HG02759 (cell line): ENCODE results near the gene KNOP1.
A peak's percentile ranks its signal among the peaks of the same experiment; 100 is the strongest.

Experiments used
- ATAC-seq: cut with Tn5 transposase; IDR thresholded peaks from one replicate; pipeline ENCODE4 v1.9.1; 2021; ENCODE audit warnings: mild to moderate bottlenecking, moderate library complexity; ENCODE audit not compliant: unreplicated experiment

KNOP1 gene

GRCh38 chr16:19717741-19718623, at the start of gene KNOP1, which contains the start of gene IQCK:
TSS of gene KNOP1 (minus strand) at chr16:19718227. CDS start at chr16:19715035, 3,192 bp downstream.
TSS of gene IQCK (plus strand) at chr16:19718271. CDS start at chr16:19718307, 36 bp downstream.
- ATAC-seq, result peak; percentile 98

- ATAC-seq, result no peak
These were observed 49.5 kb upstream of the KNOP1 start for GRCh38 chr16:19767497-19767896.

- ATAC-seq, result no peak
These were observed 49.0 kb upstream of the KNOP1 start for GRCh38 chr16:19766988-19767387.

- ATAC-seq, result no peak
These were observed 48.5 kb upstream of the KNOP1 start for GRCh38 chr16:19766554-19766884.

- no peak for ATAC-seq
These were observed 48.0 kb upstream of the KNOP1 start for GRCh38 chr16:19765860-19766553.

GRCh38 chr16:19760356-19761060, 42.5 kb upstream of the KNOP1 start:
- ATAC-seq, result no peak

GRCh38 chr16:19757762-19758595, 40.0 kb upstream of the KNOP1 start:
- ATAC-seq, result no peak

- no peak for ATAC-seq
These were observed 39.0 kb upstream of the KNOP1 start for GRCh38 chr16:19757026-19757425.

- ATAC-seq, result no peak
These were observed 37.2 kb upstream of the KNOP1 start for GRCh38 chr16:19755268-19755667.

- ATAC-seq, result no peak
These were observed 36.6 kb upstream of the KNOP1 start for GRCh38 chr16:19754644-19755036.

- ATAC-seq, result no peak
These were observed 36.0 kb upstream of the KNOP1 start for GRCh38 chr16:19753815-19754643.

- no peak for ATAC-seq
These were observed 33.7 kb upstream of the KNOP1 start for GRCh38 chr16:19751478-19752385.

- ATAC-seq, result no peak
These were observed 31.6 kb upstream of the KNOP1 start for GRCh38 chr16:19749571-19750080.

GRCh38 chr16:19748389-19749168, 30.6 kb upstream of the KNOP1 start:
- no peak for ATAC-seq

GRCh38 chr16:19746561-19746960, 28.5 kb upstream of the KNOP1 start:
- ATAC-seq, result no peak

GRCh38 chr16:19745286-19746010, 27.4 kb upstream of the KNOP1 start:
- ATAC-seq, result no peak

- ATAC-seq, result no peak
These were observed 26.6 kb upstream of the KNOP1 start for GRCh38 chr16:19744670-19745069.
